Karpas-422 (cell line): ENCODE measurements around the gene HNRNPM. TPM values are rescaled to one million over a fixed set of nuclear protein-coding genes. Genes with fewer than 3 reads are reported as not detected.

Experiments used
- DNase-seq: peaks from one replicate; pipeline ENCODE4 v3.0.0-alpha.2; 2015
- H2AFZ ChIP-seq: fragments of 200-600 bp; sonication (generic); 2 replicates; pipeline ENCODE4 v1.6.1; 2014; ENCODE audit warnings: antibody characterized with exemption, low read length, mixed read lengths
- H3K27ac ChIP-seq: fragments of 200-600 bp; sonication (generic); 2 replicates; pipeline ENCODE4 v1.5.1; 2014; ENCODE audit warnings: mild to moderate bottlenecking, low read length, moderate library complexity
- H3K27me3 ChIP-seq: fragments of 200-600 bp; sonication (generic); 2 replicates; pipeline ENCODE4 v1.6.1; 2014; ENCODE audit warnings: low read length, mixed read lengths
- H3K36me3 ChIP-seq: fragments of 200-600 bp; sonication (generic); 2 replicates; pipeline ENCODE4 v1.6.1; 2014; ENCODE audit warnings: low read length, mixed read lengths; ENCODE audit not compliant: insufficient read depth
- H3K4me1 ChIP-seq: fragments of 200-600 bp; sonication (generic); 2 replicates; pipeline ENCODE4 v1.6.1; 2014; ENCODE audit warnings: mild to moderate bottlenecking, low read length, mixed read lengths
- H3K4me2 ChIP-seq: fragments of 200-600 bp; sonication (generic); 2 replicates; pipeline ENCODE4 v1.6.1; 2014; ENCODE audit warnings: low read length, low read depth, mild to moderate bottlenecking; ENCODE audit not compliant: poor library complexity, severe bottlenecking
- H3K4me3 ChIP-seq: fragments of 200-600 bp; sonication (generic); 2 replicates; pipeline ENCODE4 v1.5.1; 2014; ENCODE audit warnings: mild to moderate bottlenecking, antibody characterized with exemption, low read length, mixed read lengths
- H3K79me2 ChIP-seq: fragments of 200-600 bp; sonication (generic); 2 replicates; pipeline ENCODE4 v1.6.1; 2014; ENCODE audit warnings: mild to moderate bottlenecking, low read length, mixed read lengths
- H3K9ac ChIP-seq: fragments of 200-600 bp; sonication (generic); 2 replicates; pipeline ENCODE4 v1.6.0; 2014; ENCODE audit warnings: low read length
- H3K9me2 ChIP-seq: fragments of 200-600 bp; sonication (generic), shearing (Covaris generic); replicated peaks from 2 replicates; pipeline ENCODE4 v1.6.0; 2014; ENCODE audit warnings: mild to moderate bottlenecking, low read length, moderate library complexity; ENCODE audit not compliant: insufficient read depth
- H3K9me3 ChIP-seq: fragments of 300-700, 200-600 bp; sonication (generic); 2 replicates; pipeline ENCODE4 v1.6.1; 2014; ENCODE audit warnings: low read length, mixed read lengths
- H4K20me1 ChIP-seq: fragments of 200-600 bp; sonication (generic); 2 replicates; pipeline ENCODE4 v1.6.1; 2014; ENCODE audit warnings: mild to moderate bottlenecking, antibody characterized with exemption, low read length, low read depth; ENCODE audit not compliant: insufficient read depth
- total RNA-seq: library from RNA; depleted of rRNA; stranded (reverse); fragments of >200 nt; shearing (Covaris generic); gene quantifications from 2 replicates; pipeline ENCODE4 v1.2.3, GENCODE V29; 2014; ENCODE audit warnings: low replicate concordance

Gene HNRNPM
- total RNA-seq, 1 experiment from 2014 or later = 34.4 TPM

GRCh38 chr19:8481201-8481600 lies 36.4 kb downstream of the HNRNPM start:
- Histone ChIP-seq H3K4me1 (no peaks in the 10 kb centered on the region), H3K27me3 (no peaks in the 10 kb centered on the region), H3K27ac (no peak overlapping the region), H3K36me3 (peaks cover 36% of the 10 kb centered on the region; the same call in 1 of the 2 replicates), H2AFZ (no peak overlapping the region), H4K20me1 (peaks cover 58% of the 10 kb centered on the region), H3K9me3 (no peaks in the 10 kb centered on the region), H3K9ac (no peak overlapping the region), H3K4me2 (no peak overlapping the region), H3K79me2 (peaks cover 57% of the 10 kb centered on the region), H3K9me2 (no peaks in the 10 kb centered on the region), H3K4me3 (no peak overlapping the region)
- no peak for DNase-seq

- H3K36me3 ChIP-seq = peaks cover 33% of the 10 kb centered on the region; the same call in 1 of the 2 replicates
- no peaks in the 10 kb centered on the region for H3K9me2 ChIP-seq
- DNase-seq = no peak
- no peak overlapping the region for H3K4me2 ChIP-seq
- H2AFZ ChIP-seq = no peak overlapping the region
- H3K27ac ChIP-seq = no peak overlapping the region
- H3K79me2 ChIP-seq = peaks cover 53% of the 10 kb centered on the region
- no peaks in the 10 kb centered on the region for H3K9me3 ChIP-seq
- H3K4me3 ChIP-seq = no peak overlapping the region
- no peaks in the 10 kb centered on the region for H3K27me3 ChIP-seq
- H3K9ac ChIP-seq = no peak overlapping the region
- no peaks in the 10 kb centered on the region for H3K4me1 ChIP-seq
- peaks cover 54% of the 10 kb centered on the region for H4K20me1 ChIP-seq
These were observed 36.8 kb downstream of the HNRNPM start for GRCh38 chr19:8481616-8482015.

- Histone ChIP-seq H3K79me2 (peaks cover 43% of the 10 kb centered on the region), H3K27me3 (no peaks in the 10 kb centered on the region), H4K20me1 (peaks cover 47% of the 10 kb centered on the region), H3K9me3 (no peaks in the 10 kb centered on the region), H3K4me2 (no peak overlapping the region), H3K9ac (no peak overlapping the region), H3K4me3 (no peak overlapping the region), H2AFZ (no peak overlapping the region), H3K9me2 (no peaks in the 10 kb centered on the region), H3K36me3 (peaks cover 31% of the 10 kb centered on the region; the same call in 1 of the 2 replicates), H3K4me1 (no peaks in the 10 kb centered on the region), H3K27ac (no peak overlapping the region)
- DNase-seq = no peak
These were observed 37.9 kb downstream of the HNRNPM start for GRCh38 chr19:8482696-8483095.

GRCh38 chr19:8483165-8483564 lies 38.4 kb downstream of the HNRNPM start:
- Histone ChIP-seq H3K4me1 (no peaks in the 10 kb centered on the region), H3K79me2 (peaks cover 38% of the 10 kb centered on the region)

GRCh38 chr19:8484331-8484894 lies 39.6 kb downstream of the HNRNPM start:
- Histone ChIP-seq H3K9ac (no peak overlapping the region), H3K79me2 (peaks cover 27% of the 10 kb centered on the region)

More at GRCh38 chr19:8483165-8483564, 38.4 kb downstream of the HNRNPM start:
- H2AFZ ChIP-seq = no peak overlapping the region
- H3K9ac ChIP-seq = no peak overlapping the region
- no peak overlapping the region for H3K4me3 ChIP-seq
- H4K20me1 ChIP-seq = peaks cover 43% of the 10 kb centered on the region
- DNase-seq = no peak
- H3K36me3 ChIP-seq = peaks cover 27% of the 10 kb centered on the region; the same call in 1 of the 2 replicates
- H3K9me2 ChIP-seq = no peaks in the 10 kb centered on the region
- no peaks in the 10 kb centered on the region for H3K9me3 ChIP-seq
- no peaks in the 10 kb centered on the region for H3K27me3 ChIP-seq
- H3K4me2 ChIP-seq = no peak overlapping the region
- no peak overlapping the region for H3K27ac ChIP-seq

GRCh38 chr19:8485561-8486371 lies 41.0 kb downstream of the HNRNPM start:
- Histone ChIP-seq H3K36me3 (peaks cover 21% of the 10 kb centered on the region; the same call in 1 of the 2 replicates), H2AFZ (no peak overlapping the region), H4K20me1 (peaks cover 36% of the 10 kb centered on the region), H3K4me1 (no peaks in the 10 kb centered on the region), H3K79me2 (peaks cover 21% of the 10 kb centered on the region), H3K4me3 (no peak overlapping the region), H3K4me2 (no peak overlapping the region), H3K27ac (no peak overlapping the region), H3K9me3 (no peaks in the 10 kb centered on the region), H3K9me2 (no peaks in the 10 kb centered on the region), H3K27me3 (no peaks in the 10 kb centered on the region), H3K9ac (no peak overlapping the region)
- DNase-seq = no peak

More at GRCh38 chr19:8484331-8484894, 39.6 kb downstream of the HNRNPM start:
- no peaks in the 10 kb centered on the region for H3K27me3 ChIP-seq
- DNase-seq = no peak
- H2AFZ ChIP-seq = no peak overlapping the region
- no peaks in the 10 kb centered on the region for H3K4me1 ChIP-seq
- H3K4me2 ChIP-seq = no peak overlapping the region
- no peaks in the 10 kb centered on the region for H3K9me3 ChIP-seq
- H3K36me3 ChIP-seq = peaks cover 21% of the 10 kb centered on the region; the same call in 1 of the 2 replicates
- H3K9me2 ChIP-seq = no peaks in the 10 kb centered on the region
- H4K20me1 ChIP-seq = peaks cover 37% of the 10 kb centered on the region
- no peak overlapping the region for H3K27ac ChIP-seq
- H3K4me3 ChIP-seq = no peak overlapping the region

- peaks cover 11% of the 10 kb centered on the region; the same call in 1 of the 2 replicates for H3K79me2 ChIP-seq
- H3K4me2 ChIP-seq = no peak overlapping the region
- H3K9me3 ChIP-seq = no peaks in the 10 kb centered on the region
- no peak overlapping the region for H3K4me3 ChIP-seq
- no peaks in the 10 kb centered on the region for H3K4me1 ChIP-seq
- DNase-seq = no peak
- no peak overlapping the region for H3K9ac ChIP-seq
- no peak overlapping the region for H3K27ac ChIP-seq
- H2AFZ ChIP-seq = no peak overlapping the region
- no peaks in the 10 kb centered on the region for H3K9me2 ChIP-seq
- H3K27me3 ChIP-seq = no peaks in the 10 kb centered on the region
- peaks cover 15% of the 10 kb centered on the region; the same call in 1 of the 2 replicates for H3K36me3 ChIP-seq
- peaks cover 27% of the 10 kb centered on the region for H4K20me1 ChIP-seq
These were observed 41.9 kb downstream of the HNRNPM start for GRCh38 chr19:8486661-8487136.

GRCh38 chr19:8487137-8487851 lies 42.5 kb downstream of the HNRNPM start:
- DNase-seq = no peak
- no peak overlapping the region for H3K27ac ChIP-seq
- H4K20me1 ChIP-seq = peaks cover 23% of the 10 kb centered on the region

More at GRCh38 chr19:8487137-8487851, 42.5 kb downstream of the HNRNPM start:
- no peaks in the 10 kb centered on the region for H3K4me1 ChIP-seq
- no peaks in the 10 kb centered on the region for H3K27me3 ChIP-seq
- no peaks in the 10 kb centered on the region for H3K9me3 ChIP-seq
- H3K4me3 ChIP-seq = no peak overlapping the region
- H3K36me3 ChIP-seq = peaks cover 13% of the 10 kb centered on the region; the same call in 1 of the 2 replicates
- no peak overlapping the region for H2AFZ ChIP-seq
- H3K9ac ChIP-seq = no peak overlapping the region
- no peak overlapping the region for H3K4me2 ChIP-seq
- no peaks in the 10 kb centered on the region for H3K9me2 ChIP-seq
- peaks cover 11% of the 10 kb centered on the region; the same call in 1 of the 2 replicates for H3K79me2 ChIP-seq
